Right renal cortex interstitium (tissue), 3 donors: ENCODE measurements around the gene GRAMD4. TPM values are rescaled to one million over a fixed set of nuclear protein-coding genes. Genes with fewer than 3 reads are reported as not detected.

ENCODE experiments used
- DNase-seq, 3 donors: peaks; one replicate each; pipeline ENCODE4 v3.0.0-alpha.2; 2013; ENCODE audit warnings: low read depth in 3 of 3, low spot score in 2 of 3
- polyA plus RNA-seq, 3 donors: library from polyadenylated mRNA; unstranded; fragments of 120-200 nt; gene quantifications; one replicate each; pipeline ENCODE4 v1.2.1, GENCODE V29; 2013; ENCODE audit not compliant: insufficient read length in 3 of 3

GRAMD4 gene
- polyA plus RNA-seq, 3 donors, result 18.5 to 20.0 (median 19.0) TPM

DNA sequence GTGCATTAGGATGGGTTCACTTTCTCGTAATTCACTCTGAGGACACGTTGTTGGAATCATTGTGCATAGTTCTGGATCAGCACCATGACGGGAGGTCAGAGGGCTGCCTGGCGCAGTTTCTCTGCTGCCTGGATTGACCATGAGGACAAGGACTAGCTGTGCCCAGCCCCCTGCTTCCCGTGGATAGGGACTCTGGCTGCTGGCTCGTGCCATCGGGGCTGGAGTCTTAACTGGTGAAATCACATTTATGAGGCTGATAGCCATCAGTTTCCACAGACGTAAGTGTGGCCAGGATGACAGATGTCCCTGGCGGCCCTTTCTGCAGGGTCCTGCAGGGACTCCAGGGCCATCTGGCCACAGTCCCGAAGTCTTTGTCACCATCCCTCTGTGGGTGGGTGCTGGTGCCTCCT is 24.1 kb upstream of the GRAMD4 start:
- no peak for DNase-seq

DNA sequence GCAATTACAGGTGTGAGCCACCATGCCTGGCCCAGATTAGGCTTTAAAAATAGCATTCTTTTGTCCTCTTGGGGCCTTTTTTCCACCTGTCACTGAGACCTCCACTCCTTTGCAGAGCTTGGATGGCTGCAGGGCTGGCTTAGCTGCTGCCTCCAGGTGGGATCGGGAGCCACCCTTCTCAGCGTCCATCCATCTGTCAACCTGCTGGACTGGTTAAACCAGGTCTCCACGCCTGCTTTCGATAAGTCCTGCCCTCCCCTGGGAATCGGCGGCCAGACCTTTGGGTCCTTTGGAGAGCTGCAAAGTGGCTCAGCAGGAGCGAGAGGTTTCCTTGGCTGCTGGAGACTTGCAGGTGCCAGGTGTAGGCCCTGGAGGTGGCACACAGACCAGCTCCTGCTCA is 23.4 kb upstream of the GRAMD4 start:
- DNase-seq, result no peak

DNA sequence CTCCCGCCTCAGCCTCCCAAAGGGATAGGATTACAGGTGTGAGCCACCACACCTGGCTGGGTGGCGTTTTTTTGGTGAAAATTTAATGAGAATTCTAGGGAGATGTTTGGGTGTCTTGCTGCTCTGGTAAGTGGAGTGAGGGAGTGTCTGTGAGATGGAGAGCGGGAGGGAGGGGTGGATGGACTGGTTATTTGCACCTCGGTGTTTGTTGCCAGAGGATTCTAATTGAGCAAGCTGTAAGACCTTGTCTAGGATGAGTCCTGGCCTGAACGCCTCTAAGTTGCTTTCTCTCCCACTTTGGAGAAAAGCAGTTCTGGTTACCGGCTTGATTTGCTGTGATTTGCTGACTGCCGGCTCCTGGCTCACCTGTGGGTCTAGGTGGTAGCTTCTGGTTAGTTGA is 22.0 kb upstream of the GRAMD4 start:
- no peak for DNase-seq

DNA sequence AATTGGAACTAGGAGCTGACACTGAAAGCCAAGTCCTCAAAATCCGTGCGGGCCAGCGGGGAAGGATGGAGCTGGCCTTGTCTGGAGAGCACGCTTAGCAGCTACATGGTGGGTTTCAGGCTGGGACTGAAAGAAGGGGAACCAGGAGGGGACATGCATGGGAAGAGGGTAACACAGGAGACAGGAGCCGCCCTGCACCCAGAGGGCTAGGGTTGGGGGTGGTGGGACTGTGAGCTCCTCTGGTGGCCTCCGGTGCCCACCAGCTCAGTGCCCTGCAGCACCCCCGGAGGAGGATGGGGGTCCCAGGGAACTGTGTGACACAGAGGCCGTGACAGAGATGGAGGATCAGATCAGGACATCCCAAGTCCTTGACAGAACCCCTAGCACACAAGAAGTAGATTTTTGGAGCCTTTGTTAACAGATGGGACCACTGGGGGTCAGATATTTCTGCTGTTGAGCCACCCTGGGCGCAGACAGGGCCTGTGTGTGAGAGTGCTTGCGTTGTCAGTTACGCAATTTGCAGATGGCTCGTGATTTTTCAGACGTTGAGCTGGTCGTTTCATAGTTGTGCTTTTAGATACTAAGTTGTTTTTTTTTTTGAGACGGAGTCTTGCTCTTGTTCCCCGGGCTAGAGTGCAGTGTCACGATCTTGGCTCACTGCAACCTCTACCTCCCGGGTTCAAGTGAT is 21.3 kb upstream of the GRAMD4 start:
- DNase-seq, result no peak

DNA sequence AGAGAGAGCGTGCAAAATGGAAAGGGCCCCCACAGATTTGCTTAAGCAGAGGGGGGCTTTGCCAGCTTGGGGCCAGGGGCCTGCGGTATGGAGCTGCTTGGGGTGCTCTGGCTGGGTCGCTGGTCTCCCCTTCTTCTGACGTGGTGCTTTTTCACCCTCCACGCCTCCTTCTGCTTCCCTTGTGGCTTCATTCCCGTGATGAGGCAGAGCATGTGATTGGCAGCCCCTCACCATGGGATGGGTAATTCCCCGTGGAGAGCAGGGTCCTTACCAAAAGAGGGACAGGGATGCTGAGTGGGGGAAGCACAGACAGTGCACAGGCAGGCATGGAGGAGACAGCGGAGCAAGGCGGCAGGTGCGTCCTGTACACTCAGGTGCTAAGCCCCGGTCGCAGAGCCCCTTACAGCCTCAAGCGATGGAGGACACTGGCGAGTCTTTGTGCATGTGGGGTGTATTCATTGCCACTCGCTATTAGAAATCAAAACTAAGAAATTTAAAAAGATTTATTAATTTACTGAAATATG is 19.9 kb upstream of the GRAMD4 start:
- DNase-seq, result no peak

DNA sequence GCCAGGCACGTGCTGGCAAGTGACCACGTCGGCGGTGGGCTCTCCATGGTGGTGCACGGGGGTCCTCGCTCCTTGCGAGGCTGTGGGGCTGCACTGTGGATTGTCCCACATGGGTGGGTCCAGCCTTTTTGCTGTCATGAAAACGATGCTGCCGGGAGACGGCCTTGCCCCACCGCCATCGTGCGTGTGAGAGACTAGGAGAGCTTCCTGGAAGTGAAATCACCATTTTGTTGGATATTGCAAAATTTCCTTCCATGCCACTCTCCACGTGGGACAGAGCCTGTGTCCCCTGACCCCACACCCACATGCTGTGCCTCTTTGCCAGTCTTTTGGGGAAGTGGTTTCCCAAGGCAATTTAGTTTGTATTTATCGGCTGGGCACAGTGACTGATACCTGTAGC is 18.2 kb upstream of the GRAMD4 start:
- DNase-seq, result no peak

DNA sequence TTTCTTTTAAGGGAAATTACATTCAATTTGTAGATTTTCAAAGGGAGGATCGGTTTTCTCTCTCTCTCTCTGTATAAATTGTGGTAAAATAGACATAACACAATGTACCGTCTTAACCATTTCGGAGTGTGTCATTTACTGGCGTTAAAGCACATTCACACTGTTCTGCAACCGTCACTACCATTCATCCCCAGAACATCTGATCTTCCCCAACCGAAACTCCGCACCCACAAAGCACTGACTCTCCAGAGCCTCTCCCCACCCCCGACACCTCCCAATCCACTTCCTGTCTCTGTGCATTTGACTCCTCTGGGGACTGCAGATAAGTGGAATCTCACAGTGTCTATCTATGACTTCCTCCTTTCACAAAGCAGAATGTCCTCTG is 15.9 kb upstream of the GRAMD4 start:
- no peak for DNase-seq

DNA sequence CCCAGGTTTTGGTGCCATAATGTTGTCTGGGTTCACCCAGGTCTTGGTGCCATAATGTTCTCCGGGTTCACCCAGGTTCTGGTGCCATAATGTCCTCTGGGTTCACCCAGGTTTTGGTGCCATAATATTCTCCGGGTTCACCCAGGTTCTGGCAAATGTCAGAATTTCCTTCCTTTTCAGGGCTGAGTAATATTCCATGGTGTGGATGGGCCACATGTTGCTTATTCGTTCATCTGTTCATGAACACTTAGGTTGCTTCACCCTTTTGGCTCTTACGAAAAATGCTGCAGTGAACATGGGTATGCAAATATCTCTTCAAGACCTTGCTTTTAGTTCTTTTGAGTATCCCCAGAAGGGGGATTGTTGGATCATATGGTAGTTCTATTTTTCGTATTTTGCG is 15.1 kb upstream of the GRAMD4 start:
- DNase-seq, result no peak

DNA sequence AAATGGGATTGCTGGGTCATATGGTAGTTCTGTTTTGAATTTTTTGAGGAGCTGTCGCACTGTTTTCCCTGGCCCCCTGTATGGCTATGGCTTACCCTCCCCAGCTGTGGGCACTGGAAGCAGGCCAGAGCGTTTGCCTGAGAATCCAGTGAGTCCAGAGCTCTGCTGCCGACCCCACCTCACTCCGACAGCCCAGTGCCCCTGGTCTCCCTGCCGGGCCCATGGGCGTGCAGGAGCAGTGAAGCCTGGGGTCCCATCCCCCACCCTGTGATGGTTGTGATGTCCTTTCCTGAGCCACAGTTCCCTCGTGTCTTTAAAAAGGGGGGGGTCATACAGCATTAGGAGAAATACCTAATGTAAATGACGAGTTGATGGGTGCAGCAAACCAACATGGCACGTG is 13.3 kb upstream of the GRAMD4 start:
- DNase-seq, result no peak

DNA sequence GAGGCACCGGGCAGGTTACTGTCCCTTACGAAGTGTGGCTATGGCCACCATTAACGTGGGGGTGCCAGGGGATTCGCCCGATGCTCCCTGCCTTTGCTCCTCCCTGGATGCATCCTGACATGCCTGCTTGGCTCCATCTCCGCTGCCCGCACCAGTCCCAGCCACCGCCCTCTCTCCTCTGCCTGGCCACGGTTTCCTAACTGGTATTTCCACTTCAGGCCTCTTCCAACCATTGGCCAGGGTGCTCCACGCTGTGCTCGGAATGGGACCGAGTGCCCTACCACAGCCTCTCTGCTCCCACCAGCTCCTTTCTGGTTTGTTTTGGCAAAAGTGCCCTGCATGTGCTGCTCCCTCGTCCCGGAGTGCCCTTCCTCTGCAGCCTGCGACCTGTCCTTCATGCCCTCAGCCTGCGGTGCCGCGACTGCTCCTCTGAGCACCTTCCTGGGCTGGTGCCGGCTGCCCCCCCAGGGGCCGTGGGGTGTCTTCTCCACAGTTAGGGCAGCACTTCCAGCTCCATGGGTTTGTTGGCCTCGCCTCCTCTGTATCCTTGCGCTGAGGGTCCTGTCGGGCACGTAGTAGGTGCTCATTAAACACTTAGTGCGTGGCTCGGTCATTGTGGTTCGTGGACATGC is 12.6 kb upstream of the GRAMD4 start:
- DNase-seq, result no peak

DNA sequence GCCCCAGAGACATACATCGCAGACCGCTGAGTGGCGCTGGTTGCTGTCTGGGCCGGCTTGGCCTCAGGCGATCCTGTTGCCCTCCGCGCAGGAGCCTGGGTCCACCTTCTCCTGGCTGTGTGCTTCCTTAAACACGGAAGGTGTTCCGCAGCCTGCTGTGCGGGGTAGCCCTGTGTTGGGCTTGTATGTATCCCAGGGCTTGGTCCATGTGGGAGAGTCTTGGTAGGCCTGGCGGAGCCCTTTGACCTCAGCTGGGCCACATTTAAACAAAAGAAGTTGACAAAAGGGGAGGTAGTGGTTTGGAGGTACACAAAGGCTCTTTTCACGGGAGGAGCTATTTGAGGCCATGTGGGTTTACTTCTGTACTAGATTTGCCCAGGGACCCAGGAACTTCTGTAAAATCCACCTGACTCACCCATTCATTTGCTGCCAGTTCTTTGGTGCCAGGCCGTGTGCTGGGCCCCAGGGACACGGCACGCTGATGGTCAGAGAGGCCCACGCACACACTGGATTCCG is 11.0 kb upstream of the GRAMD4 start:
- no peak for DNase-seq

DNA sequence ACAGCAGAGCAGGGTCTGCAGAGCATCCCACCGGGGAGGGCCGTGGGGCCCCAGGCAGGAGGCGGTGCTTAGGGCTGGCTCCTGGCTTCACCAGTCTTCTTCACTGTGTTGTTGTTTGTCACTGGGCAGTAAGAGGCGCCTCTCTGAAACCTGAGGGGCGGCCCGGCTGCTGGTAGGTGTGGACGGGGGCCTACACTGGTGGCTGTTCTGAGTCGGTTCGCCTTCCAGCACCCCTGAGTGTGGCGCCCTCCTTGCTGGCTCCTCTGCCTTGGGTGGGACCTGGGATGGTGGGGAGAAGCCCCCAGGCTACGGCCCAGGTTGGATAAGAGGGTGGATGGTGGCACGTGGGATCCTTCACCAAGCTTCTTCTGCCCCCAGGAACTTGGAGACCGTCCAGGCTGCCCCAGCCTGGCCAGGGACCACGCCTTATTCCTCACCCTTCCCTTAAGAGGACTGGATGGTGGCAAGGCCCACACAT is 10.4 kb upstream of the GRAMD4 start:
- no peak for DNase-seq

DNA sequence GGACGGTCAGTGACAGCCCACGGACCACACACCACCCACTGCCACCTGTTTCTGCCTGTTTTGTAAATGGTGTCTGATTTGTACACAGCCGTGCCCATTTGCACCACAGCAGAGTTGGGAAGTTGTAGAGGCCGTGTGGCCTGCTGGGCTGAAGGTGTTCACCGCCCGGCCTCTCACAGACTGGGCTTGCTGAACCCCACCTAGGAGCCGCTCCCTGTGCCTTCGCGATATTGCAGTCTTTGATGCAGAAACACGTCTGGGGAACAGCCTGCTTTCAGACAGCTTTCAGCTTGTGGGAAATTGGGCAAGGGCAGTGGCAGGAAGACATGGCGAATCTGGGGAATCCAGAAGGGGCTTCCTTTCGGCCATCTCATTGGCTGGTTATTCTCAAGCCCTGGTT is 9.8 kb upstream of the GRAMD4 start:
- no peak for DNase-seq

DNA sequence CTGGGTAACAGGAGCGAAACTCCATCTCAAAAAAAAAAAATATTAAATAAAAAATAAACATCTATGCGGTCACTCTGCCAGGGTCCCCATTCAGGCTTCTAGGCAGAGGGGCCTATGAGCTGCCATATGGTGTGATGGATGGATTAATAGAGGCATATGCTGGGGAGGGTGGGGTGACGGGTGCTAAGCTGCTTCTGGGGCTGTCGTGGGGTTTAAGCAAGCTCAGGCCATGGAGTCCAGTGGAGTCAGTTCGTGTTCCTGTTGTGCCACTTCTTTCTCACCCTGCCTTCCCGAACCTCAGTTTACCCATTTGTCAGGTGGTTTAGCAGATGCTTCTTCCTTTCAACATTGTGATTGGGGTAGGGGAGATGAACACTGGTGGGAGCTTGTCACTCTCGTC is 9.0 kb upstream of the GRAMD4 start:
- DNase-seq, result no peak

DNA sequence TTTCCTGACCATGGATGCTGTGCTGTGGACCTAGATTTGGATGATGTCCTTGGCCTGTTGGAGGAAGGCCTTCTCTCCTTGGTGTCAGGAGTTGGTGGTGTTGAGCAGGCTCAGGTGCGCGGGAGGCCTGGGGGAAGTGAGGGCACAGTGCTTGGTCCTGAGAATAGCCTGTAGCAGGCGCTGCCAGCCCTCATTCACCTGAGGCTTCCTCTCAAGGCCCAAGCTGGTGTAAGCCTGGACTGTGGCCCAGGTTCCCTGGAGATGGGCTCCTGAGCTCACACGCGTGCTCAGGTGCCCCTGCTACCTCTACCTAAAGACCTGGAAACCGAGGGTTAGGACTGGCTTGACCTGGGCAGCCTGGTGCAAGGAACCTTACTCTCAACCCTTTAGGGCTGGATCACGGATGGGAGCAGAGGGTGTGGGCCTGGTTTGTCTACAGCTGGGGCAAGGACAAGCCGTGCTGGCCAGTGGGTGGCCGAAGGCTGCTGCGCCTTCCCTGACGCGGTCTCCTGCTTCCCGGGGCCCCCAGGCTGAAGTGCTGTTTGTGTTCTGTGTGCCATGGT is 7.8 kb upstream of the GRAMD4 start:
- DNase-seq, result no peak

DNA sequence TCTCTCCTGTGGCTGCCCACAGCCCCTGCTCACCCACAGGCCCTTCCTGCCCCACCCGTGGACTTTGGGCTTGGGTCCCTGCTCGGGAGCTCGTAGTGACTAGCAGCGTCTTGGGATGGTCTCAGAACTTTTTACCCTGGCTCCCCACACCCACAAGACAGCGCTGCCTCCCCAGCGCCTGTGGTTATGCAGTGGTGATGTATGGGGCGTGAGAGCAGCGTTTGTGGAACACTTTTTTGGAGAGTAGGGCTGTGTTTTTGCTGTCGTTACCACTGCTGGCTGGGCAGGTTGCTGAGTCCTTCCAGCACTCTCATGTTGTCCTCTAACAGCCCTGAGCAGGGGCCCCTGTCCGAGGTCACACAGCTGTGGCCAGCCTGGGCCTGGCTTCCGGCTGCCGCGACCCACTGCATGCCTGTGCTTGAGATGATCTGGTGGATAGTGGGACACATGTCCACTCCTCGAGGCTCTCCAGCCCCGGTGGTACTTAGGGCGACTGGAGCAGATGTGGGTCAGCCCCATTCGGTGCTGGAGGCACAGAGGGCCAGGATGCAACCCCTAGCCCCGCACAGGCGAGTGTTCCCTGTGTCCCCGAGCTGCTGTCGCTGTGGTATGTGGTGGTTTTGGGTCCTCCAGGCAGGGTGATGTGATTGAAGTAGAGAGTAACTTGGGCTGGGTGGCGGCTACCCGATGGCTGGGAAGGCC is 7.1 kb upstream of the GRAMD4 start:
- no peak for DNase-seq

DNA sequence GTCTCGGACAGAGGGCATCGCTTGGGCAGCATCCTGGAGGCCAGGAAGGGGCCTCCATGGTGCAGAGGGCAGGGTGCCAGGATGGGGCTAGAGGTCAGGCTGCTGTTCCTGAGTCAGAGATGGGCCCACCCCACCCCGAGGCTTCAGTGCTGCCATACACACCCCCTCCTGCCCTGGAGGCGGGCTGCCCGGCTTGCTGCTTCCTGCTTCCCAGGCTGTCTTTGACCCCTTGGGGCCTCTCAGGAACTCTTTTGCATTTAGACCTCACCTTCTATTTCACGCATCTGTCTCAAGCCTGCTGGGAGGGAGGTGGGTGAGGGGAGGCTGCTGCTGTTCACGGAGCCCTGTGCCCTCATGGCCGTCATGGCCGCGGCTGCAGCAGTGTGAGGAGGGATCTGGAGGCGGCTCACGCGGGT is 6.6 kb upstream of the GRAMD4 start:
- no peak for DNase-seq

DNA sequence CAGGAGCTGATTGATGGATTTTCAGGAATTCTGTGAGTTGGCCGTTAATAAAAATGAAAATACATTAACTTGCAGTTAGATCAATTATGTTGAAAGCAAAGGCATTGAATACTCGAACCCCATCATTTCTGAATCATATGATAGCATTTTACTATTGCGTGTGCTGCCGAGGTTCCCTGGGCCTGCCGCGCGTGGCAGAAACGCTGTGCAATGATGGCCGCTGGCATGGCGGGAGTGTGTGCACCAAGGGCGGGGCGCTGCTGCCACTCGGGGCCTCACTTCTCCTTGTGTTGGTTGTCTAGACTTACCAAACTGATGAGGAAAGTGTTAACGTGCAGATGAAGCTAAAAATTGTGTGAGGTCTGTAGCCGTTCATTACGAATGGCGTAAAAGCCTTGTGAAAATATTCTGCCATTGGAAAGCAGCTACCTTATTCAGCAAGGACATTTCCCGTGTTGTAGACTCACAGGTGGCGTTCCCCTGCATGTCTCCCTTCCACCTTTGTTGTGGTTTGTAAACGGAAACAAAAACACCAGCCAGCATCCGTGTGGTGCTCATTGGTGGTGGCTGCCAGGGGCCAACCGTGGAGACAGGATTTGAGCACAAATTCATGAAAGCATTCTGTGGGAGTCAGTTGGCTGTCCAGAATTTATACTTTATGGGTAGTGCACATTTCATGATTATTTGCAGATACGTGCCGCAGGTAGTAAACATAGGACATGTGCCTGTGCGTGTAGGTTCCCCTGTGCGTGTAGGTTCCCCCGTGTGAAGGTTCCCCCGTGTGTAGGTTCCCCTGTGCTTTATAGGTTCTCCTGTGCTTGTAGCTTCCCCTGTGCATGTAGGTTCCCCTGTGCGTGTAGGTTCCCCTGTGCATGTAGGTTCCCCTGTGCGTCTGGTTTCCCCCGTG is 5.9 kb upstream of the GRAMD4 start:
- DNase-seq, result no peak

DNA sequence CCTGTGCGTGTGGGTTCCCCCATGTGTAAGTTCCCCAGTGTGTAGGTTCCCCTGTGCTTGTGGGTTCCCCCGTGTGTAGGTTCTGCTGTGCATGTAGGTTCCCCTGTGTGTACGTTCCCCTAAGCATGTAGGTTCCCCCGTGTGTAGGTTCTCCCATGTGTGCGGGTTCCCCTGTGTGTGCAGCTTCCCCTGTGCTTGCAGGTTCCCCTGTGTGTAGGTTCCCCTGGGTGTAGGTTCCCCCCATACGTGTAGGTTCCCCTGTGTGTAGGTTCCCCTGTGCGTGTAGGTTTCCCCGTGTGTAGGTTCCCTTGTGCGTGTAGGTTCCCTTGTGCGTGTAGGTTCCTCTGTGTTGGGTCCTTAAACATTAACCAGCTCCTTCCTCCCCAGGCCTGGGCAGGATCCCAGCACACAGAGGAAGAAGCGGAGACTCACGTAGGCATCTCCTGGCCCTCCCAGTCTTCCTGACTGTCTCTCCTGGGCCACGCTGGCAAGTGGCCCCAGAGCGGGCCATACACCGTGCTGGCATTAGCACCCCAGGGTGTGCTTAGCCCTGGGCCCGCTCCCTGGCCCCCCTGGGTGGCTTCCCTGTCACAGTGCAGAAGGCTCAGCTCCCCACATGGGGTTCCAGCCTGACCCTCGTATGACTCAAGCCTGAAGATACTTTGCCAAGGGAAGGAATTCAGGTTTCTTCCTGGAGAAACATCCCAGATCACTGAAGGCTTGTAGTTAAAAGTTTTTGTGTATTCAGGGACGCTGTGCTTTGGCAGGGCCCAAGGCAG is 2.8 kb upstream of the GRAMD4 start:
- no peak for DNase-seq
